ENCODE data around the gene KLHL8.

Gene KLHL8

GRCh38 chr4:87220094-87220822, at the start of gene KLHL8:
TSS of gene KLHL8 (minus strand) at chr4:87220618. CDS start at chr4:87195539, 25,079 bp downstream.
- no peak for TF ChIP-seq CTCF (IDR thresholded peaks at IDR 0.05; ENCODE audit: borderline replicate concordance, insufficient read depth, low read depth, low read length)
- H3K4me3 ChIP-seq (ENCODE audit: low read depth, low read length) = peak within 1 kb of the TSS; percentile 89

- TF ChIP-seq CTCF (IDR thresholded peaks at IDR 0.05; ENCODE audit: borderline replicate concordance, insufficient read depth, low read depth, low read length) = peak; percentile 16; the same call in 1 of the 2 replicates
- no peak overlapping the region for H3K4me3 ChIP-seq (ENCODE audit: low read depth, low read length)
Measured at GRCh38 chr4:87270144-87270543, 49.7 kb upstream of the KLHL8 start.

GRCh38 chr4:87268411-87268810, 48.0 kb upstream of the KLHL8 start:
- no peak for TF ChIP-seq CTCF (IDR thresholded peaks at IDR 0.05; ENCODE audit: borderline replicate concordance, insufficient read depth, low read depth, low read length)
- no peak overlapping the region for H3K4me3 ChIP-seq (ENCODE audit: low read depth, low read length)

- no peak overlapping the region for H3K4me3 ChIP-seq (ENCODE audit: low read depth, low read length)
- no peak for TF ChIP-seq CTCF (IDR thresholded peaks at IDR 0.05; ENCODE audit: borderline replicate concordance, insufficient read depth, low read depth, low read length)
Measured at GRCh38 chr4:87266986-87267385, 46.6 kb upstream of the KLHL8 start.

- no peak overlapping the region for H3K4me3 ChIP-seq (ENCODE audit: low read depth, low read length)
- no peak for TF ChIP-seq CTCF (IDR thresholded peaks at IDR 0.05; ENCODE audit: borderline replicate concordance, insufficient read depth, low read depth, low read length)
Measured at GRCh38 chr4:87262886-87263285, 42.5 kb upstream of the KLHL8 start.

- no peak for TF ChIP-seq CTCF (IDR thresholded peaks at IDR 0.05; ENCODE audit: borderline replicate concordance, insufficient read depth, low read depth, low read length)
- H3K4me3 ChIP-seq (ENCODE audit: low read depth, low read length) = no peak overlapping the region
Measured at GRCh38 chr4:87260477-87260876, 40.1 kb upstream of the KLHL8 start.

- no peak for TF ChIP-seq CTCF (IDR thresholded peaks at IDR 0.05; ENCODE audit: borderline replicate concordance, insufficient read depth, low read depth, low read length)
- no peak overlapping the region for H3K4me3 ChIP-seq (ENCODE audit: low read depth, low read length)
Measured at GRCh38 chr4:87258677-87259076, 38.3 kb upstream of the KLHL8 start.

All from GM12875 (cell line).